HUES64 (cell line): ENCODE results near the gene MEF2A.
A peak's percentile ranks its signal among the peaks of the same experiment; 100 is the strongest.

Experiments used
- H3K27ac ChIP-seq: 2 replicates; pipeline ENCODE4 v1.7.0; 2013; ENCODE audit warnings: low read depth, low read length, inconsistent platforms
- H3K27me3 ChIP-seq: 2 replicates; pipeline ENCODE4 v1.6.1; 2013; ENCODE audit warnings: mild to moderate bottlenecking, low read length; ENCODE audit not compliant: insufficient read depth
- H3K36me3 ChIP-seq: 2 replicates; pipeline ENCODE4 v1.6.1; 2013; ENCODE audit warnings: mild to moderate bottlenecking, low read length; ENCODE audit not compliant: insufficient read depth
- H3K4me1 ChIP-seq: 2 replicates; pipeline ENCODE4 v1.6.1; 2013; ENCODE audit warnings: mild to moderate bottlenecking, low read length, moderate library complexity; ENCODE audit not compliant: insufficient read depth
- H3K4me3 ChIP-seq: 2 replicates; pipeline ENCODE4 v1.5.1; 2013; ENCODE audit warnings: mild to moderate bottlenecking, low read length, moderate library complexity
- H3K9ac ChIP-seq: 2 replicates; pipeline ENCODE4 v1.6.1; 2013; ENCODE audit warnings: mild to moderate bottlenecking, low read depth, low read length
- H3K9me3 ChIP-seq: 2 replicates; pipeline ENCODE4 v1.6.1; 2013; ENCODE audit warnings: low read depth, low read length; ENCODE audit not compliant: insufficient read depth
- WGBS: fragments of 150-250, 120-280 bp; methylation state at CpG from one replicate; pipeline ENCODE4 v1.1.7; 2013; ENCODE audit warnings: missing lambda C conversion rate; 5-methylcytosine and 5-hydroxymethylcytosine counted together

Gene MEF2A

DNA sequence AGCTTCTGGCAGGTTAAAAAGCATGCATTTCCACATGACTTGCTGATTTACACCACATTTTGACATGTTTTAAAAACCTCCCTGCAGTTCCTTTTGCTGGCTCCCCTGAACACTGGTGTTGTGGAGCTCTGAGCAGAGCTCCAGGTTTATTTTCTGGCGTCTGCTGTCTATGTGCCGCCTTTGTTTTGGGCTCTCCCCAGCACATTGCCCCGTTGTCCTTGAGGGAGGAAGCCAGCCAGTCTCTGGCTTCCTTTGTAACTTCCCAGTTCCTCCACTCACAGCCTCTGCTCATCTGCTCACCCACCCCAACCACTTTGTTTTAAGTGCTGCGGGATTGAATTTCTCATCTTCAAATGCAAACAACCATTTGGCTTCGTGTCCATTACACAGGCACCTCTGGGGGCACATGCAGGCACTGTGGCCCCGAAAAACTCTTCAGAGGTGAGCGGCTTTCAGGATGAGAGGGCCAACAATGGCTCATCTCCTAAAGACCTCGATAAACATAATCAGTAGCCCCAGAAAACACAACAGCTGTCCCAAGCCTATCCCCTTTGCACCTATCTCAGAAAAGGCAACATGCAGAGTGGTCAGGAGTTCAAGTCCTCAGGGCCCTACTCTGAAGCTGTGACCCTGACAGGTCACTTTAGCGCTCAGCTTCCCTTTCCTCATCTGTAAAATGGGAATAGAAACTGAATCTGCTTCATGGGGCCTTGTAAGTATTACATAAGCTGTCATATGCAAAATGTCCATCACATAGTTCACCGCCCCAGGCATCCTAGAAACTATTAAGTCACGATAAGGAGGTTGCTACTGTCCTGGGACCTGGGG lies 1.3 kb upstream of the MEF2A start:
- Histone ChIP-seq H3K27ac (no peak overlapping the region), H3K9ac (no peak overlapping the region), H3K4me3 (peak overlapping the region; percentile 92), H3K27me3 (no peaks in the 10 kb centered on the region), H3K4me1 (peaks cover 38% of the 10 kb centered on the region), H3K36me3 (no peaks in the 10 kb centered on the region), H3K9me3 (no peaks in the 10 kb centered on the region)
- WGBS: 56% methylated on average over 11 of the region's 11 CpGs

- peaks cover 39% of the 10 kb centered on the region for H3K4me1 ChIP-seq
- no peak overlapping the region for H3K9ac ChIP-seq
- H3K4me3 ChIP-seq: peak overlapping the region; percentile 92
- H3K27me3 ChIP-seq: no peaks in the 10 kb centered on the region
- H3K9me3 ChIP-seq: no peaks in the 10 kb centered on the region
- 10% methylated on average over 22 of the region's 22 CpGs for WGBS
- H3K36me3 ChIP-seq: no peaks in the 10 kb centered on the region
- H3K27ac ChIP-seq: no peak overlapping the region
Observed at GRCh38 chr15:99565049-99565298, 810 bp upstream of the MEF2A start.

GRCh38 chr15:99566157-99566897 lies 543 bp downstream of the MEF2A start:
- under 1% methylated on average over 69 of the region's 69 CpGs for WGBS

GRCh38 chr15:99568625-99569352 lies 3.0 kb downstream of the MEF2A start:
- Histone ChIP-seq H3K36me3 (no peaks in the 10 kb centered on the region), H3K27ac (no peak overlapping the region), H3K9ac (no peak overlapping the region), H3K4me1 (peaks cover 32% of the 10 kb centered on the region), H3K9me3 (no peaks in the 10 kb centered on the region), H3K27me3 (no peaks in the 10 kb centered on the region), H3K4me3 (peak overlapping the region; percentile 20; the same call in 1 of the 2 replicates)
- WGBS: 26% methylated on average over 6 of the region's 9 CpGs

More at GRCh38 chr15:99566157-99566897, 543 bp downstream of the MEF2A start:
- Histone ChIP-seq H3K27me3 (no peaks in the 10 kb centered on the region), H3K4me3 (peak overlapping the region; percentile 92), H3K27ac (peak overlapping the region; percentile 92), H3K9ac (peak overlapping the region; percentile 85), H3K4me1 (peaks cover 39% of the 10 kb centered on the region), H3K36me3 (no peaks in the 10 kb centered on the region), H3K9me3 (no peaks in the 10 kb centered on the region)

DNA sequence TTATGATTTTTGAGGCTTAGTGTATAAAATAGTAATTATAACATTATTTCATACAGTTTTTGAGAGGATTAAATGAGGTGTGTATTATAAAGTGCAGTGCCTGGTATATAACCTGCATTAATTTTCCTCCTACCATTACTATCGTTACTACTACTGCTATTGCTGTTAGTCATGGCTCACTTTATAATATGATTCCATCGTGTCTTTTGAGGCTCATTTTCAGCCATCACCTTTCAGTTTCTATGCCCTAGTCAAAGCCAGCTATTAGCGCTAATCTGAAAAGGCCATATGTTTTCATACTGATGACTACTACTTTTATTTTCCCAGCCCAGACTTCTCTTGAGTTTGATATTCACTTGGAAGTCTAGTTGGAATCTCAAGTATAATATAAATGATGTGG lies 5.5 kb downstream of the MEF2A start:
- Histone ChIP-seq H3K4me1 (peaks cover 29% of the 10 kb centered on the region), H3K4me3 (no peak overlapping the region), H3K27ac (no peak overlapping the region), H3K27me3 (no peaks in the 10 kb centered on the region), H3K9me3 (no peaks in the 10 kb centered on the region), H3K9ac (no peak overlapping the region), H3K36me3 (0 out of 2 replicates have a peak, but pooled peaks cover 3% of the 10 kb centered on the region)
- WGBS: 98% methylated on average over 3 of the region's 3 CpGs

DNA sequence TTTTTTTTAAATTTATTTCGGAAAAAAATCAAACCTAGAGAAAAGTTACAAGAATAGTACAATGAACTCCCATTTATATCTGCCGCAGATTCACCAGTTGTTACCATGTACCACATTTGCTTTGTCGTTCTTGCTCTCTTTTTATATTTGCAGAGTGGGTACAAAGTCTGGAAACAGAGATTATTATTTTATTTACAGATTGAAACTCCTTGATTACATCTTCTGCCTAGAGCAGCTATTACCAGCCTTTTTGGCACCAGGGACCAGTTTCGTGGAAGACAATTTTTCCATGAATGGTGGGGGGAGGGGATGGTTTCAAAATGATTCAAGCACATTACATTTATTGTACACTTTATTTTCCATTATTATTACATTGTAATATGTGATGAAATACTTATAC lies 8.3 kb downstream of the MEF2A start:
- Histone ChIP-seq H3K4me3 (no peak overlapping the region), H3K36me3 (0 out of 2 replicates have a peak, but pooled peaks cover 3% of the 10 kb centered on the region), H3K27ac (no peak overlapping the region), H3K27me3 (no peaks in the 10 kb centered on the region), H3K9ac (no peak overlapping the region), H3K9me3 (no peaks in the 10 kb centered on the region), H3K4me1 (peaks cover 30% of the 10 kb centered on the region)
- 100% methylated on average over 2 of the region's 4 CpGs for WGBS

- Histone ChIP-seq H3K27me3 (no peaks in the 10 kb centered on the region), H3K9me3 (no peaks in the 10 kb centered on the region), H3K27ac (no peak overlapping the region), H3K36me3 (0 out of 2 replicates have a peak, but pooled peaks cover 3% of the 10 kb centered on the region), H3K9ac (no peak overlapping the region), H3K4me1 (peaks cover 29% of the 10 kb centered on the region), H3K4me3 (no peak overlapping the region)
- 87% methylated on average over 6 of the region's 6 CpGs for WGBS
Observed at GRCh38 chr15:99574502-99574901, 8.7 kb downstream of the MEF2A start.

GRCh38 chr15:99578809-99579208 lies 13.0 kb downstream of the MEF2A start:
- Histone ChIP-seq H3K27me3 (no peaks in the 10 kb centered on the region), H3K36me3 (0 out of 2 replicates have a peak, but pooled peaks cover 3% of the 10 kb centered on the region), H3K9me3 (no peaks in the 10 kb centered on the region), H3K4me3 (no peak overlapping the region), H3K27ac (no peak overlapping the region), H3K4me1 (peaks cover 68% of the 10 kb centered on the region), H3K9ac (no peak overlapping the region)

DNA sequence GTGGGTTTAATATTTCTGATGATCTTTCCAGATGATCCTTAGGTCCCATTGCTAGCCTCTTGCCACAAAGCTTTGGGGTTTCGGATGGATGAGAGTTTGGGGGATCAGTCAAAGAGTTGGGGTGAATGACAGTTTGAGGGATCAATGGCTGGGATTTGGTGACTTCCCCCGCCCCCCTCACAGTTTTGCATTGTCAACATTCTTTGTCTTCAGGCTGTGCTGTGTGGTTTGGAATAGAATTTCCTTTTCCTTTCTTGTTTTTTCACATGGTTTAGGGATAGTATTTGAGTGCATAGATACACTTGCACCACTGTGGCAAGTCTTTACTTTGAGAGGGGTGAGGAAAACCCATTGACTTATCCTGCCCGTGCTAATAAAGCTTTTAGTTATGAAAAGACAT lies 14.3 kb downstream of the MEF2A start:
- WGBS: 71% methylated on average over 2 of the region's 3 CpGs
- H3K27ac ChIP-seq: peak overlapping the region; percentile 57; the same call in 1 of the 2 replicates
- H3K9me3 ChIP-seq: peaks cover 8% of the 10 kb centered on the region; the same call in 1 of the 2 replicates
- H3K27me3 ChIP-seq: no peaks in the 10 kb centered on the region
- no peak overlapping the region for H3K4me3 ChIP-seq
- no peaks in the 10 kb centered on the region for H3K36me3 ChIP-seq
- peaks cover 68% of the 10 kb centered on the region for H3K4me1 ChIP-seq
- H3K9ac ChIP-seq: 0 out of 2 replicates have a peak overlapping the region, but pooled peaks have one; percentile 15

DNA sequence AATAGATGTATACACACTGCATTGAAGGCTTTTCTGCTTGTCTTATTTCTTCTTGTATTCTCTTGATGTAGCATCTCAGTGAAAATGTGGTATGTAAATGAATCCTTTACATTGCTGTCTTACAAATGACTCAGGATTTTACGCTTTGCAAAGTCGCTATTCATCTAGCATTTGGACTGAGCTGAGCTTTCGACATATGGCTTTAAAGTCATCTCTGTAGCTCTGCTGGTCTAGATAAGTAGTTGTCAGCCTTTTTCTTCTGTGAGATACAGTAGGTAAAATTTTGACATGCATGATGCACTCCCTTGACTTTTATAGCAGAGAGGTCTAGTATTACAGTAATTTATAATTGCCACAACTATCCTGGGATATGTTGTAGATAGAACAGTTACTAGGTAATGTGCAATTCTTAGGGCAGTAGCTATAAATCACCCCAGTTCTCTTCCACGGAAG lies 16.8 kb downstream of the MEF2A start:
- H3K36me3 ChIP-seq: peaks cover 2% of the 10 kb centered on the region; the same call in 1 of the 2 replicates
- H3K27ac ChIP-seq: no peak overlapping the region
- H3K9me3 ChIP-seq: peaks cover 23% of the 10 kb centered on the region
- no peak overlapping the region for H3K4me3 ChIP-seq
- peaks cover 58% of the 10 kb centered on the region for H3K4me1 ChIP-seq
- no peaks in the 10 kb centered on the region for H3K27me3 ChIP-seq
- no peak overlapping the region for H3K9ac ChIP-seq
- 90% methylated on average over 4 of the region's 4 CpGs for whole genome bisulfite sequencing
